IPS DF 4.7 (cell line): ENCODE measurements around the gene CCDC144A.
"Not testable (repeated sequence)": the region's sequence is repeated elsewhere in the genome, so short reads cannot be mapped to it uniquely, and the experiment has no call there.

Source experiments
- DNase-seq: peaks from one replicate; pipeline ENCODE4 v3.0.0-alpha.2; 2013; ENCODE audit warnings: low spot score; ENCODE audit errors: extremely low read depth

The CCDC144A gene

DNA sequence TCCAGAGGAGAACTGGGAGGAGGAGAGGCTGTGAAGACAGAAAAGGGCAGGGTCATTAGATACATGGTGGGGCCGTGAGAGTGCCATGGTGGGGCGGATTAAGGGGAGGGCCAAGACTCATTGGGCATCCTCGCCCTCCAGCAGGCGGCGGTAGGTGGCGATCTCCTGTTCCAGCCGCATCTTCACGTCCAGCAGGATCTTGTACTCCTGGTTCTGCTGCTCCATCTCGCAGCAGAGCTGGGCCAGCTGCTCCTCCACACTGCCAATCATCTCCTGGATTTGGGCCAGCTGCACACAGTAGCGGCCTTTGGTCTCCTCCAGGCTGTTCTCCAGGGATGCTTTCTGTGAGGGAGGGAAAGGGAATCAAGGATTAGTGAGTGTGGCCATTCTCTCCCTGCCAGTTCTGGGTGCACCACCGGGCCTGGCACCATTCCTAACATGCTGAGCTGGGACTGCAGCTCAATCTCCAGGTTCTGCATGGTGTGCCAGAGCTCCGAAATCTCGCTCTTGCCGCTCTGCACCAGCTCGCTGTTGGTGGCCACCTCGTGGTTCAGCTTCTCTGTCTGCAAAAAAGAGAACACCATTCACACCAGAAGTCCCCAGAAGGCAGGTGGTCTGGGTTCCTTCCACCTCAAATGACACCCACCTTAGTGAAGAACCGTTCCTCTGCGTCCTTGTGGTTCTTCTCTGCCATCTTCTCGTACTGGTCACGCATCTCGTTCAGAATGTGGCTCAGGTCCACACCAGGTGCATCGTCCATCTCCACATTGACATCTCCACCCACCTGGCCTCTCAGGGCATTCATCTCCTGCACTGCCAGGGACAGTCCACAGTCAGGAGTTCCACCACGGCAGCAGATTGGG lies 129.0 kb downstream of the CCDC144A start:
- DNase-seq = no peak

DNA sequence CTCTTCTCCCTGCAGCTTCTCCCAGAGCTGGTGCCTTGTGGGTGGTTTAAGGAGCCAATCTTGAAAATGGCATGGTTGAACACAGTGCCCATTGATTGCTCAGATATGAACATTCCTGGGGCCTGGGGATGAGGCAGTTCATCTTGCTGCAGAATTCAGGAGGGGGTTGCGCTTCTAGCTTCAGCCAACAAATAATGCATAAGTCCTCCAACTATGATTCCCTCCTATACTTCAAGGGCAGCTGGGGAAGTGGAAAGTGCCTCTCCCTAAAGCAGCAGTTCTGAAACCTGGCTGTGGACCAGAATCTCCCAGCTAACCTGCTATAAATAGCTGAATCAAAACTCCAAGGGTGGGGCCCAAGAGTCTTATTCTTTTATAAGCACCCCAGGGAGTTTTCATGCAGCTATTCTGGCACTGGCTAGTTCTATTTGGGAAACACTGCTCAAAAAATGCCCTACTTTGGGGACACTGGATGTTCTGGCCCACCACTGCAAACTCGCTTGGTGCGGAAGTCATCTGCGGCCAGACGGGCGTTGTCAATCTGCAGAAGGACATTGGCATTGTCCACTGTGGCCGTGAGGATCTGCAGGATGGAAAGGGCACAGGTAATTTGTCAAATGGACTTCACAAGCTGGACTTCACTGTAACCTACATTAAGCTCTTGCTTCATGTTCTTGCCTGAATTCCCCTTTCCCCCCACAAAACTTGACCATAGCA lies 130.3 kb downstream of the CCDC144A start:
- DNase-seq = no peak

DNA sequence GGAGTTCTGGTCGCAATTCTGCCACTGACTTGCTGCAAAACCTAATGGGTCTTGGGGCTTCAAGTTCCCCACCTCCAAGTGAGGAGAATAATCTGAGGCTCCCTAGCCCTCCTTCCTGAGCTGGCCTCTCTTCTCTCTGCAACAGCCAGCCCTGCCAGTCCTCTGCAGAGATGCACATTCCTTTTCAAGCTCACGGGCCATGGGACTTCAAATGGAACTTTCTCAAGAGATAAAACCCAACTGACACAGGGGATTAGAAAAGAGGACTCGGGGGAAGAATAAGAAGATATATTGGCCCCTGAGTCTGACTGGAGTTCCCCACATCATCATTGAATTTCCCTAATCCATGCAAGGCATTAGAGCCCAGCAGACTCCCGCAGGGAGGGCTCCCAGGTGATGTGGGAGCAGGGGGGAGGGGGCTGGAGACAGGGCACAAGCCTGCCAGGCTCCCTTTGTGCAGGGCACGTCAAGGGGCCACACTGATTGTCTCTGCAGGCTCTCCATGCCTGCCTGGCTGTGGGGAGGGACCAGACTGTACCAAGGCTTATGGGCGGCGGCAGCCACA lies 131.0 kb downstream of the CCDC144A start:
- DNase-seq = no peak

- DNase-seq = not testable (repeated sequence)
Observed at GRCh38 chr17:16822133-16822532, 132.1 kb downstream of the CCDC144A start.

DNA sequence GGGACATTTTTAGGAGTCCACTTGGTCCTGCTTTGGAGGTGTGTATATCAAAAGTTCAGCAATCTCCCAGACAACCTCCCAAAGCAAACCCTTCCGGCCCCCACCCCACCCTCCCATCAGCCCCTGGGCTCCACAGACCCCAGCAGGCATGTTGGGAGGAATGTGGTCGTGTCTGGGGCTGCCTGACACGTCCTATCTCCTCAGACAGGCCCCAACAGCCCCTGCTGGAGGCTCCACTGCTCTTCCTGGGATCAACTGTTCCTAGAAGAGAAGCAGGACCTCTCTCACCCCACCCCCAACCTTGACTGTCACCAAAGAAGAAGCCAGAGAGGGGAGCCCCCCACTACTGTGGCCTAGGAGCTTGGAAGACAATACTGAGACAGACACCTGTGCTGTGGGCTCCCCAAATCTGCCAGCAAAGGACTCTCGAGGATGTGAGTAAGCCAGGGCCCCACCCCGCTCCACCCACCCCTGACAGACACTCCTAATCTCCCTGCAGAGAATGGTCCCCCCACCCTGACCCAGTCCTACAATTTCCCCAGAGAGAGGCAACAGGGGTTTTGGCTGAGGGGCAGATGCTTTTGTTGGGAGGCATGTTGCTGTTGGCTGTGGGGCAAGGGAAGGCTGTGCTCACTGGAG lies 133.8 kb downstream of the CCDC144A start:
- DNase-seq = not testable (repeated sequence)
